Peyer's patch (tissue), 4 donors: ENCODE results near the gene CGB1. TPM values are rescaled to one million over a fixed set of nuclear protein-coding genes. Genes with fewer than 3 reads are reported as not detected.
"Not testable (repeated sequence)": the region's sequence is repeated elsewhere in the genome, so short reads cannot be mapped to it uniquely, and the experiment has no call there.

Experiments
- DNase-seq, 3 donors: peaks; one replicate each; pipeline ENCODE4 v3.0.0-alpha.2; 2017 to 2019
- H3K27ac ChIP-seq, 4 donors: fragments of 200-600 bp; sonication (generic); one replicate each; pipeline ENCODE4 v1.5.1; 2016 to 2019
- H3K27me3 ChIP-seq, 2 donors: fragments of 200-600 bp; sonication (generic); one replicate each; pipeline ENCODE4 v1.5.1; 2019
- H3K36me3 ChIP-seq, 3 donors: fragments of 200-600 bp; sonication (generic); one replicate each; pipeline ENCODE4 v1.5.1; 2016 to 2019
- H3K4me1 ChIP-seq, 4 donors: fragments of 200-600 bp; sonication (generic); one replicate each; pipeline ENCODE4 v1.5.1; 2016 to 2019
- H3K4me3 ChIP-seq, 4 donors: fragments of 200-600 bp; sonication (generic); 1 replicate in 3 of 4; 2 replicates in 1 of 4; pipeline ENCODE4 v1.5.1; 2016 to 2019; ENCODE audit warnings: mild to moderate bottlenecking in 1 of 4
- H3K9me3 ChIP-seq, 4 donors: fragments of 200-600 bp; sonication (generic); one replicate each; pipeline ENCODE4 v1.5.1; 2016 to 2019; ENCODE audit warnings: mild to moderate bottlenecking in 1 of 4
- CTCF ChIP-seq, 6 experiments: fragments of 450-650 bp in 4 of 6; fragments of 200-600 bp in 2 of 6; sonication (generic) in 1 of 6; IDR thresholded peaks; one replicate each; pipeline ENCODE4 v1.5.1; 2017 to 2019; ENCODE audit warnings: antibody characterized with exemption in 6 of 6, mild to moderate bottlenecking in 3 of 6, moderate library complexity in 1 of 6
- POLR2A ChIP-seq, 2 donors: fragments of 450-650 bp; IDR thresholded peaks; one replicate each; pipeline ENCODE4 v1.5.1; 2017; ENCODE audit warnings: antibody characterized with exemption in 2 of 2, mild to moderate bottlenecking in 2 of 2, moderate library complexity in 2 of 2
- total RNA-seq, 4 donors: library from RNA; depleted of rRNA; stranded (reverse); fragments of >200 nt; gene quantifications; one replicate each; pipeline ENCODE4 v1.1.0, GENCODE V29; 2016

Gene CGB1
- total RNA-seq, 4 donors from 2014 or later = not detected

- Histone ChIP-seq H3K4me1 (peaks cover 0 to 9% (median 1%) of the 10 kb centered on the region in 4 donors), H3K27ac (no peak overlapping the region), H3K27me3 (no peaks in the 10 kb centered on the region), H3K4me3 (no peak overlapping the region), H3K36me3 (no peaks in the 10 kb centered on the region), H3K9me3 (no peaks in the 10 kb centered on the region)
- no peak for TF ChIP-seq CTCF (IDR thresholded peaks at IDR 0.05)
- no peak for TF ChIP-seq POLR2A (IDR thresholded peaks at IDR 0.05)
- no peak for DNase-seq
Measured at GRCh38 chr19:49081273-49081672, 44.6 kb upstream of the CGB1 start.

GRCh38 chr19:49080392-49080791 is 43.7 kb upstream of the CGB1 start:
- no peaks in the 10 kb centered on the region for H3K27me3 ChIP-seq
- no peak for DNase-seq
- no peak overlapping the region for H3K27ac ChIP-seq
- TF ChIP-seq POLR2A (IDR thresholded peaks at IDR 0.05) = no peak
- TF ChIP-seq CTCF (IDR thresholded peaks at IDR 0.05) = no peak
- no peak overlapping the region for H3K4me3 ChIP-seq
- H3K4me1 ChIP-seq = peaks cover 0 to 5% (median 0%) of the 10 kb centered on the region in 4 donors
- H3K9me3 ChIP-seq = no peaks in the 10 kb centered on the region
- no peaks in the 10 kb centered on the region for H3K36me3 ChIP-seq

GRCh38 chr19:49074869-49075268 is 38.2 kb upstream of the CGB1 start:
- H3K9me3 ChIP-seq, H3K36me3 ChIP-seq, H3K27ac ChIP-seq, H3K4me1 ChIP-seq, H3K4me3 ChIP-seq: not testable (repeated sequence)
- peak; percentile 26 to 86 (median 72) for TF ChIP-seq CTCF (IDR thresholded peaks at IDR 0.05)
- peak; percentile 35 to 86 (median 75) for DNase-seq
- peaks cover 0 to 21% of the 10 kb centered on the region in 2 donors for H3K27me3 ChIP-seq

- peaks cover 0 to 4% (median 0%) of the 10 kb centered on the region in 4 donors for H3K4me1 ChIP-seq
- peaks cover 0 to 21% of the 10 kb centered on the region in 2 donors for H3K27me3 ChIP-seq
- H3K27ac ChIP-seq = no peak overlapping the region
- no peak for DNase-seq
- H3K9me3 ChIP-seq = no peaks in the 10 kb centered on the region
- H3K36me3 ChIP-seq = no peaks in the 10 kb centered on the region
- no peak overlapping the region for H3K4me3 ChIP-seq
- no peak for TF ChIP-seq POLR2A (IDR thresholded peaks at IDR 0.05)
- no peak for TF ChIP-seq CTCF (IDR thresholded peaks at IDR 0.05)
Measured at GRCh38 chr19:49073514-49074378, 37.1 kb upstream of the CGB1 start.

- Histone ChIP-seq H3K4me1 (peaks cover 0 to 4% (median 0%) of the 10 kb centered on the region in 4 donors), H3K36me3 (no peaks in the 10 kb centered on the region), H3K27me3 (peaks cover 0 to 26% of the 10 kb centered on the region in 2 donors), H3K9me3 (no peaks in the 10 kb centered on the region), H3K4me3 (peak overlapping the region in 1 of 4 donors; percentile 23), H3K27ac (no peak overlapping the region)
- no peak for TF ChIP-seq CTCF (IDR thresholded peaks at IDR 0.05)
- no peak for TF ChIP-seq POLR2A (IDR thresholded peaks at IDR 0.05)
- no peak for DNase-seq
Measured at GRCh38 chr19:49071860-49072547, 35.3 kb upstream of the CGB1 start.
